Left renal pelvis (tissue), 4 donors: ENCODE measurements around the gene KCNE2. TPM values are rescaled to one million over a fixed set of nuclear protein-coding genes. Genes with fewer than 3 reads are reported as not detected.
"Not testable (repeated sequence)": the region's sequence is repeated elsewhere in the genome, so short reads cannot be mapped to it uniquely, and the experiment has no call there.

Experiments
- DNase-seq, 4 donors: peaks; one replicate each; pipeline ENCODE4 v3.0.0-alpha.2; 2013; ENCODE audit warnings: low read depth in 4 of 4, low spot score in 3 of 4
- polyA plus RNA-seq, 4 donors: library from polyadenylated mRNA; unstranded; fragments of 120-200 nt; gene quantifications; one replicate each; pipeline ENCODE4 v1.2.1, GENCODE V29; 2013; ENCODE audit not compliant: insufficient read length in 4 of 4

KCNE2 gene
- polyA plus RNA-seq, 4 donors, result 1.0 to 1.6 (median 1.1) TPM

GRCh38 chr21:34352556-34352955 lies 11.2 kb upstream of the KCNE2 start:
- no peak for DNase-seq

DNA sequence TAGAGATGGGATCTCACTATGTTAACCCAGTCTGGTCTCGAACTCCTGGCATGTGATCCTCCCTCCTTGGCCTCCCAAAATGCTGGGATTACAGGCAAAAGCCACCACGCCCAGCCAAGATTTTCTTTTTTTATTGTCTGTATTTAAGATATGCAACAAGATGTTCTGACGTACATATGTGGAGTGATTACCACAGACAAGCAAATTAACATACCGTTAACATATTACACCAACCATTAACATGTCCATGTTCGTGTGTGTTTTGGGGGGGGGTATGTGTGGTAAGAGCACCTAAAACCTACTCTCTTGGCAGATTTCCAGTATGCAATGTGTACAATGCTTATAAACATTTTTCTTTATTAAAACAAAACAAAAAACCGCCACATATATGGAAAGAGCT lies 10.6 kb upstream of the KCNE2 start:
- no peak for DNase-seq

DNA sequence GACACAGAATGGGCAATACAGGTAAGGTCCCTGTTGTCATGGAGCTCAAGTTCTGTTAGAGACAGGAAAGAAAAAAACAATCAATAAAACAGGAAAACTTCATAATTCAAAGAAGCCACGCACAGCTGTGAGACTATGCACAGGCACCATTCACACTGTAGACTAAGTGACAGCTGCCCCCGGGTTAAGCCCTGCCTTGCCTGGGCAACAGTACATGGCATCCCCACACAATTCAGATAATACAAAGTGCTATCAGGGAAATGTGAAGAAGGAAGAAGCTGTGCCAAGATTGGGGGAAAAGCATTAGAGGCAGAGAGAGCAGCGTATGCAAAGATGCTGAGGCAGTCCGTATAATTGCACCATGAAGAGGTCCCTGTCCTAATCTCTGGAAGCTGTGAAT lies 9.0 kb upstream of the KCNE2 start:
- no peak for DNase-seq

GRCh38 chr21:34355570-34355969 lies 8.2 kb upstream of the KCNE2 start:
- no peak for DNase-seq

DNA sequence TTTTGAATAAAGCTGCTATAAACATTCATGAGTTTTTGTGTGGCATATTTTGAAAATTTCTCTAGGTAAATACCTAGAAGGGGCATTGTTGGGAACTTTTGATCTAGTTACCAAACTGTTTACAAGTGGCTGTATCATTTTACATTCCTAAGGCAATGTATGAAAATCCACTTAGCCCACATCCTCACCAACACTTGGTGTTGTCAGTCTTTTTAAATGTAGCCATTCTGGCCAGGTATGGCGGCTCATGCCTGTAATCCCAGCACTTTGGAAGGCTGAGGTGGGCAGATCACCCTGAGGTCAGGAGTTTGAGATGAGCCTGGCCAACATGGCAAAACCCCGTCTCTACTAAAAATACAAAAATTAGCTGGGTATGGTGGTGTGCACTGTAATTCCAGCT lies 5.9 kb upstream of the KCNE2 start:
- no peak for DNase-seq

- no peak for DNase-seq
Observed at GRCh38 chr21:34358866-34359265, 4.9 kb upstream of the KCNE2 start.

DNA sequence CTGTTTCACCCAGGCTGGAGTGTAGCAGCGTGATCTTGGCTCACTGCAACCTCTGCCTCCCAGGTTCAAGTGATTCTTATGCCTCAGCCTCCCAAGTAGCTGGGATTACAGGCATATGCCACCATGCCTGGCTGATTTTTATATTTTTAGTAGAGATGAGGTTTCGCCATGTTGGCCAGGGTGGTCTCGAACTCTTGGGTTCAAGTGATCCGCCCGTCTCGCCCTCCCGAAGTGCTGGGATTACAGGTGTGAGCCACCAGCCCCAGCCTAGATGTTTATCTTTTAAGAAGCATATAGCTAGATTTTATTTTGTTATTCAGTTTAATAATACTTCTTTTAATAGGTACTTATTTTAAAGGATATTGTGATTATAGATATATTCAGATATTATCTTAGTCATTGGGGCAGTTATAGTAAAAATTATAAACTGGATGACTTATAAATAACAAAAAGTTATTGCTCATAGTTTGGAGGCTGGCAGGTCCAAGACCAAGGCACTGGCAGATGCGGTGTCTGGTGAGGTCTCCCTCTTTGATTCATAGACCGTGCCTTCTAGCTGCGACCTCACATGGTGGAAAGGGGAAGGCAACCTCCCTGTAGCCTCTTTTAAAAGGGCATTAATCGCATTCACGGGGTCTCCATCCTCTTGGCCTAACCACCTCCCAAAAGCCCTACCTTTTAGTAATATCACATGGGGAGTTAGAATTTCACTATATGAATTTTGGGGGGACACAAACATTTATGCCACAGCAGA lies 3.1 kb upstream of the KCNE2 start:
- no peak for DNase-seq

GRCh38 chr21:34362136-34362444 lies 1.7 kb upstream of the KCNE2 start:
- DNase-seq, result no peak

GRCh38 chr21:34362670-34363069 lies 1.1 kb upstream of the KCNE2 start:
- no peak for DNase-seq

- DNase-seq, result no peak
Observed at GRCh38 chr21:34364921-34365320, 1.1 kb downstream of the KCNE2 start.

GRCh38 chr21:34365809-34366208 lies 2.0 kb downstream of the KCNE2 start:
- no peak for DNase-seq

GRCh38 chr21:34367320-34367935 lies 3.6 kb downstream of the KCNE2 start:
- DNase-seq, result peak in 2 of 4 donors; percentile 47 to 48

GRCh38 chr21:34369741-34370140 lies 5.9 kb downstream of the KCNE2 start:
- DNase-seq, result no peak

GRCh38 chr21:34372321-34372720 lies 8.5 kb downstream of the KCNE2 start:
- DNase-seq, result no peak

- DNase-seq, result not testable (repeated sequence)
Observed at GRCh38 chr21:34374462-34374861, 10.7 kb downstream of the KCNE2 start.

DNA sequence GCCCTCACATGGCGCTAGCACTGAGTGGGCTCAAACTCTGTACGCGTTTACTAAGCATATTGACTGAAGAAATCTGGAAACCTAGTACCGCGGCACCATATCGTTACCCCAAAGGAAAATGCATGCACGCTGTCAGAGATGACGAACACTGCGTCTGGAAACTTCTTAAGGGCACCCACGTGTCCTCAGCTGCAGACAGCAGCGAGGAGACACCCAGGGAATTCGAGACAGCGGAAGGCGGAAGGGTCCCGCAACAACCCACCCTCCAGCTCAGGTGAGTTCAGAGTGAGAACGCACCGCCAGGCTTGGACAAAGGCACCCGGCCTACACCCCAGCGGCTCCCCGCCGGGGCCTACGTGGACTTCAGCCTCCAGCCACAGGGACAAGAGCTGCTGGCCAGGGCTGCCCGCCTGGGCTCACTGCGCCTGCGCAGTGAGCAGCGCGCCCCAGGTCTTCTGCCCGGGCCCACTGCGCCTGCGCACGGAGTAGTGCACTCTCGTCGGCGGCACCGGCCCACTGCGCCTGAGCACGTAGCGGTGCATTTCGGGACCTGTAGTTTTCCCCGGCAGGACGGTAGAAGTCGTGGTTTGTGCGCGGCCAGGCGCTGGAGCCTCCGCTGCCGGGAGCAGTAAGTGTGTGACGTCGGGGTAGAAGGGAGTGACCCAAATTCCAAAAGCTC lies 11.3 kb downstream of the KCNE2 start, which contains the start of gene SMIM11:
Gene SMIM11, plus strand, starts transcription at position 568 of the 679 bp plus-strand sequence. CDS start 3,998 bp downstream, outside the sequence.
- DNase-seq, result not testable (repeated sequence)

- DNase-seq, result not testable (repeated sequence)
Observed at GRCh38 chr21:34375619-34375972, 11.8 kb downstream of the KCNE2 start.

- DNase-seq, result not testable (repeated sequence)
Observed at GRCh38 chr21:34383138-34383537, 19.3 kb downstream of the KCNE2 start.

DNA sequence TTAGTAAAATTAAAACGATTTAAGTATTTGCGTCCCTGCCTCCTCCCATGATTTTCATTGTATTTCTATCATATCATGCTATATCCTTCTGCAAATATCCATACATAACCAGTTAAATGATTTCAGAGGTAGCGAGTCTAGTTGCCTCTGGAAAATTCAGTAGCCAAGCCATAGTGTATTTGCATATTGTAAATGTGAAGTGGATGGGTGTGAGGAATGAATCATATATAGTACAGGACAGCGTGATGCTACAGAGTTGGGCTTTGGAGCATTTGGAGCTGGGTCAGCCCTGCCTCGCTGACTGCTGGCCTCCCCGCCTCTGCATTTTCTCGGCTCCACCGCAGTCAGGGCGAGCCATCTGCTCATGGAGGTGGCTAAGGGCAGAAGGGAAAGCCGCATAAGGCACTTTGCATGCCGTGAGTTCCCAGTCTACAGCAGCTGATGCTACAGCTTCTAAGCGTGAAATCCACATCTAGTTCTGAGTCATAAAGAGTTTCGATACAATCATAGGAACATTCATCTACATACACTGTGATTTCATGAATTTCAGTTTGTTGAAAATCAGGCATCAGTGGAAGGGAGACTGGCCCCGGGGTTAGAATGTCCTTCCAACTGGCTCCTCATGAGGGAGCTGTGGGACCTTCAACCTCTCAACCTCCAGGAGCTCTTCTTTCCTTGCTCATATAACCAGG lies 20.1 kb downstream of the KCNE2 start:
- not testable (repeated sequence) for DNase-seq

GRCh38 chr21:34400522-34400921 lies 36.7 kb downstream of the KCNE2 start:
- DNase-seq, result not testable (repeated sequence)

- not testable (repeated sequence) for DNase-seq
Observed at GRCh38 chr21:34404742-34405141, 40.9 kb downstream of the KCNE2 start.
